HUES64 (cell line): ENCODE data around the gene MAGEH1.

Experiments used
- H3K27ac ChIP-seq: 2 replicates; pipeline ENCODE4 v1.7.0; 2013; ENCODE audit warnings: low read depth, low read length, inconsistent platforms
- H3K27me3 ChIP-seq: 2 replicates; pipeline ENCODE4 v1.6.1; 2013; ENCODE audit warnings: mild to moderate bottlenecking, low read length; ENCODE audit not compliant: insufficient read depth
- H3K36me3 ChIP-seq: 2 replicates; pipeline ENCODE4 v1.6.1; 2013; ENCODE audit warnings: mild to moderate bottlenecking, low read length; ENCODE audit not compliant: insufficient read depth
- H3K4me1 ChIP-seq: 2 replicates; pipeline ENCODE4 v1.6.1; 2013; ENCODE audit warnings: mild to moderate bottlenecking, low read length, moderate library complexity; ENCODE audit not compliant: insufficient read depth
- H3K4me3 ChIP-seq: 2 replicates; pipeline ENCODE4 v1.5.1; 2013; ENCODE audit warnings: mild to moderate bottlenecking, low read length, moderate library complexity
- H3K9ac ChIP-seq: 2 replicates; pipeline ENCODE4 v1.6.1; 2013; ENCODE audit warnings: mild to moderate bottlenecking, low read depth, low read length
- H3K9me3 ChIP-seq: 2 replicates; pipeline ENCODE4 v1.6.1; 2013; ENCODE audit warnings: low read depth, low read length; ENCODE audit not compliant: insufficient read depth
- WGBS: fragments of 150-250, 120-280 bp; methylation state at CpG from one replicate; pipeline ENCODE4 v1.1.7; 2013; ENCODE audit warnings: missing lambda C conversion rate; 5-methylcytosine and 5-hydroxymethylcytosine counted together

MAGEH1 gene

DNA sequence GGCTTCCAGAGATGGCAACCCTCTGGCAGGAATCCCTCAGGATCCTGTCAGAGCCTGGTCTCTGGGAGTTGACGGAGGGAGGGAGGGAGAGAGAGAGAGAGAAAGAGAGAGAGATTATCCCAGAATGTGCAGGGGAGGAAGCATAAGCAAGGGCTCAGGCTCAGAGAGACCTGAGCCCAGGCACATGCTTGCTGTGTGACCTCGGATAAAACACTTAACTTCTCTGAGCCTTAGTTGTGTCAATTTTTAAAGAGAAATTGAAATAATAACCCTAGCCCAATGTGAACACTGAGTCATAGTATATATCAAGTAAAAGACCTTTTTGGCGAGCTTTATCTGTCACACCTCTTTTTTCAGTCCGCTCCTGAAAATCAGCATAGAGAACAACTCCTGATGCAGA, 38.2 kb downstream of the MAGEH1 start:
- Histone ChIP-seq H3K36me3 (peaks cover 11% of the 10 kb centered on the region; the same call in 1 of the 2 replicates), H3K9ac (peak overlapping the region; percentile 44; the same call in 1 of the 2 replicates), H3K27me3 (no peaks in the 10 kb centered on the region), H3K4me1 (peaks cover 9% of the 10 kb centered on the region; the same call in 1 of the 2 replicates), H3K9me3 (no peaks in the 10 kb centered on the region), H3K27ac (peak overlapping the region; percentile 88; the same call in 1 of the 2 replicates), H3K4me3 (peak overlapping the region; percentile 72)
- 33% methylated on average over 2 of the region's 4 CpGs for WGBS

DNA sequence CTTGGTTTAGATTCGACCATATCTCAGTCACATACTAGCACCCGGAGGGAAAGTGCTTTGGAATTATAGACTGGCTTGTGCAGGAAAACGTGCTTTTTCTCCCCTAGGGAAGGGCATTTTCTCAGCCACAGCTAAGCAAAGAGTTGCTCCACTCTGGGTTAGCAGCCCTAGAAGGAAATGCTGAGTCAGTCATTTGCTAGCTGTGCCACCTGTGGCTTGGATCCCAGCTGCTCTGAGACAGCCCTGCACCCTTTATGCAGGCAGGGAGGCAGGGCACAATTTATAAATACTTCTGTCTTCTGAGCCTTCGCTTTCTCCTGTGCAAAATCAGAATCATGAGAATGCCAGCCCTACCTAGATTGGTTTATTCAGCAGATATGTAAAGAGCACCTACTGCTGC, 39.0 kb downstream of the MAGEH1 start:
- no peak overlapping the region for H3K9ac ChIP-seq
- 88% methylated on average over 3 of the region's 4 CpGs for WGBS
- no peaks in the 10 kb centered on the region for H3K27me3 ChIP-seq
- H3K4me1 ChIP-seq = peaks cover 9% of the 10 kb centered on the region; the same call in 1 of the 2 replicates
- H3K27ac ChIP-seq = no peak overlapping the region
- H3K9me3 ChIP-seq = no peaks in the 10 kb centered on the region
- peaks cover 11% of the 10 kb centered on the region; the same call in 1 of the 2 replicates for H3K36me3 ChIP-seq
- no peak overlapping the region for H3K4me3 ChIP-seq
